Medulla oblongata (tissue), 1 donor: Measurements from ENCODE around the gene GCLC.
"Not testable (repeated sequence)": the region's sequence is repeated elsewhere in the genome, so short reads cannot be mapped to it uniquely, and the experiment has no call there.

Source experiments
- DNase-seq: peaks from one replicate; pipeline ENCODE4 v3.0.0-alpha.2; 2015; ENCODE audit errors: extremely low spot score

Gene GCLC

DNA sequence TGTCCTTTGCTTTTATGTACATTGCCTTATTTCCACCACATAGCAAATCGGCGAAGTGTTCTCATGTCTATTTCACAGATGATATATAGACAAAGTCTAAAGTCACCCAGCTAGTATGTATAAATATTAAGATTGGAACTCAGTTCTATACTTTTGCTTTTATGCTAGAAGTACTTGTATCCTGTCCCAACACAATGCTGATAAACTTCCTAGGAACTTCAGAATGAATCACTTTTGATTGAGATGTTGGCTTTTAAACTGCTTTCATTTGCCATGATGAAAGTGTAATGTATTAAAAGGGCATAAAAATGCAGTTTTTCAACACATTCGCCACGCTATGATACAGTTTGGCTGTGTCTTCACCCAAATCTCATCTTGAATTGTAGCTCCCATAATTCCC lies 50.8 kb downstream of the GCLC start:
- no peak for DNase-seq

DNA sequence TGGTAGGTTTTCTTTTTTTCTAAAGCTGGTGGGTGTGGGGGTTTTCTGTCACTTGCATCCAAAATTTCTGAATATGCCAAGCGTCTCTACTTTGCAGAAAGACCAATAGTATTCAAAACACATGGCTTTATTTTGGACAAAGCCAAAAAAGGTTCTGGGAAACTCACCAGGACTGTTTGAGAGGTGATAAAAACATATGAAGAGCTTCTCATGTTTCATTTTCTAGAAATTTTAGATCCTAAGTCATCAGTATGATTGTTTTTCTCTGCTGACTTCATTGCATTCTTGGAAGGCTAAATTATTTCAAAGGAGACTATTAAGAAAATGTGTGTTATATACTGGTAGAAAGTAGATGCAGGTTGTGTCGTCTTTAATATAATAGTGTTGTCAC lies 51.3 kb downstream of the GCLC start:
- DNase-seq, result no peak

GRCh38 chr6:53492860-53493634 lies 51.9 kb downstream of the GCLC start:
- peak; percentile 90 for DNase-seq

- DNase-seq, result no peak
Observed at GRCh38 chr6:53487080-53487479, 57.8 kb downstream of the GCLC start.

GRCh38 chr6:53486679-53487078 lies 58.2 kb downstream of the GCLC start:
- no peak for DNase-seq

GRCh38 chr6:53484476-53485280 lies 60.2 kb downstream of the GCLC start:
- DNase-seq, result peak; percentile 93

DNA sequence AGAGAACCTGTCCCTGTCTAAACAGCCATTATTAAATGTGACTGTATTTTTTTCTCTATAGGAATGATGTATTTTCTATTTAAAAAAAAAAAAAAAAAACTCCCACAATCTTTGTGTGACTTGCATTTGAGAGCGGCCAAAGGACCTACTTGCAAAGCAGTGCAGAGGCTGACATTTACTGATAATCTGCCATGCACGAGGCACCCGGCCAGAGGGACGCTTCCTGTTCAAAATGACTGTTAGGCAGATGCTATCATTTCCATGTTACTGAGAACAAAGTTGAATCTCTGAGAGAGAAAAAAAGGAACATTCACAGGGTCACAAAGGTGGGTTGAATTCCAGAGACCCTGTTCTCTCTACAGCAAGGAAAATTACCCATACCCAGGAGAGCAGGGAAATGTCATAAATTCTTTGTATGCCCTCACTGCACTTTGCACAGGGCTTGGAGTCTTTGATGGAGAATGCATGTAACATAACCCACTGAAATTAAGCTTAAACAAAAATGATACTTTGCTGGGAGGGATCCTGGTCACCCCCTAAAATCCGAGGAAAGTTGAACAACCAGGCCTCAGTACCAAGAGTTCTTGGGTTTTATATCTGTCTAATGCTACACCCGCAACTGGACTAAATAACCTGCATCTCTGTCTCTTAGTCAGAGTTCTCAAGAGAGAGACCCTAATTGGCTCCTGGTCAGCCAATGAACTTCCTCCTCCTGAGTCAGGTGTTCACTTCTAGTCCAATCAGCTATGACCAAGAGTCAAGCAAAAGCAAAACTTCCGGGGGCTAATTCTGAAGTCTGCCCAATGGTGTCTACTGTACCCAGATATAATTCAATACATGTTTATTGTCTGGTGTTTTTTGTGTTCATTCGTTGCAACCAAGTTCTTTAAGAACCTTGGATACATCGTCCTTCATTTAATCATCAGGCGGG lies 61.2 kb downstream of the GCLC start:
- DNase-seq, result peak; percentile 75

DNA sequence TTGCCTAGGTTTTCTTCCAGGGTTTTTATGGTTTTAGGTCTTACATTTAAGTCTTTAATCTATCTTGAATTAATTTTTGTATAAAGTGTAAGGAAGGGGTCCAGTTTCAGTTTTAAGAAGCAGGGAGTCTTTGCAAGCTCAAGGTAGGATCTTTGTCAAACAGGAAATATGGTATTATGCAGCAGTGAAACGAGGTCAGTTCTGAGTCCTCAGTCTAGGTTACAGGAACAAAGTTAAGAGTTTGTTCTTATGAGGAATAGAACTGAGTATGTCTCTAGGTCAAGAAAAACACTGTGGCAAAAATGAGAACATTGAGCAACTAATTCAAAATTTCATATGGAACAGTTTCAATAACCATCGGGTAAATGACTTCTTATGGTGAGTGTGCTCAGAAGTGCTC lies 63.6 kb downstream of the GCLC start:
- no peak for DNase-seq

DNA sequence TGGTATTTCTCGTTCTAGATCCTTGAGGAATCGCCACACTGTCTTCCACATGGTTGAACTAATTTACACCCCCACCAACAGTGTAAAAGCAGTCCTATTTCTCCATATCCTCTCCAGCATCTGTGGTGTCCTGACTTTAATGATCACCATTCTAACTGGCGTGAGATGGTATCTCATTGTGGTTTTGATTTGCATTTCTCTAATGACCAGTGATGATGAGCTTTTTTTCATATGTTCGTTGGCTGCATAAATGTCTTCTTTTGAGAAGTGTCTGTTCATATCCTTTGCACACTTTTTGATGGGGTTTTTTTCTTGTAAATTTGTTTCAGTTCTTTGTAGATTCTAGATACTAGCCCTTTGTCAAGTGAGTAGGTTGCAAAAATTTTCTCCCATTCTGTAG lies 64.1 kb downstream of the GCLC start:
- not testable (repeated sequence) for DNase-seq

GRCh38 chr6:53479871-53480270 lies 65.0 kb downstream of the GCLC start:
- DNase-seq, result no peak

DNA sequence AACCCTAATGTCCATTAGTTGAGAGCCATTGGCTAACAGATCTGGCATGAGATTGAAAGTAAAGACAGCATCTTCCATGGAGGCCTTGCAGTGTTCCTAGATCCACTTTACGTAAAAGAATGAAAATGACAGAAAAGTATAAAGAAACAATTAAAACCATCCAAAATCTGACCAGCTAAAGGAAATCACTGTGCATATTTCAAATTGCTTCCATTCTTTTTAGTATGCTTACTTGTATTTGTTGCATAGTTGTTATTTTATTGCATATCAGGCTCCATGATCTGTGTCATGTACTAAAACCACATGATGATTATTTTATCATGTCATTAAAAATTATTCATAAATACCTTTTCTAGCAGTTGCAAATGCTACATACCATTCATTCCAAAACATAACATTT lies 67.9 kb downstream of the GCLC start:
- DNase-seq, result no peak

- DNase-seq, result no peak
Observed at GRCh38 chr6:53474010-53474409, 70.9 kb downstream of the GCLC start.

GRCh38 chr6:53469163-53469562 lies 75.7 kb downstream of the GCLC start:
- DNase-seq, result no peak

- DNase-seq, result no peak
Observed at GRCh38 chr6:53466257-53466656, 78.6 kb downstream of the GCLC start.

- DNase-seq, result no peak
Observed at GRCh38 chr6:53465732-53466131, 79.2 kb downstream of the GCLC start.

- no peak for DNase-seq
Observed at GRCh38 chr6:53464927-53465460, 79.9 kb downstream of the GCLC start.

- no peak for DNase-seq
Observed at GRCh38 chr6:53464483-53464882, 80.4 kb downstream of the GCLC start.

- DNase-seq, result no peak
Observed at GRCh38 chr6:53461696-53462095, 83.2 kb downstream of the GCLC start.

- no peak for DNase-seq
Observed at GRCh38 chr6:53461041-53461656, 83.8 kb downstream of the GCLC start.

GRCh38 chr6:53458105-53458866 lies 86.6 kb downstream of the GCLC start:
- no peak for DNase-seq

DNA sequence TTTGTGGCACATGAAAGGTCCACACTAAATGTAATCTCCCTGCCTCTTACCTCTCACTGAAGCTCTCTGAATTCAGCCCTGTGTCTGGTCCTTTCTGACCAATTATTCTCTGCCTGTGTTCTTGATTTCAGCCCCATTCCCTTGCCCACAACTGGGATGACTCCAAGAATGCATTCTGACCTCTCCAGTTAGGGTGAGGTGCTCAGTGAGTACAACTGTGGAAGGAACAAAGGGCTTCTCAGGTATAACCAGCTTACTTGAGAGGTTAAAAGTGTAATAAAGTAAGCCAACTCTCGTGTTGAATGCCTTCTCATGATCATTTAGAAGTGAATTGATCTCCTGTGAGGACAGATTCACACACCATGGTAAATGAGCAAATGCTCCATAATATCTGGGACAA lies 88.1 kb downstream of the GCLC start:
- DNase-seq, result no peak
